Colon (tissue), 2 donors: Measurements from ENCODE around the gene PRKCZ.
"Not testable (repeated sequence)": the region's sequence is repeated elsewhere in the genome, so short reads cannot be mapped to it uniquely, and the experiment has no call there.

Experiments used
- FAIRE-seq: peaks from 2 replicates; lab custom pipeline; 2012; peaks lifted over from hg19 to GRCh38; lab: Jason Lieb, UNC
- donor health status: control.
- donor health status: control.

Gene PRKCZ

GRCh38 chr1:2121101-2121691 lies 71.0 kb downstream of the PRKCZ start:
- FAIRE-seq: no peak

GRCh38 chr1:2121794-2122193 lies 71.6 kb downstream of the PRKCZ start:
- not testable (repeated sequence) for FAIRE-seq

GRCh38 chr1:2124446-2125198 lies 74.4 kb downstream of the PRKCZ start:
- FAIRE-seq: no peak

GRCh38 chr1:2125350-2126211 lies 75.4 kb downstream of the PRKCZ start:
- no peak for FAIRE-seq

DNA sequence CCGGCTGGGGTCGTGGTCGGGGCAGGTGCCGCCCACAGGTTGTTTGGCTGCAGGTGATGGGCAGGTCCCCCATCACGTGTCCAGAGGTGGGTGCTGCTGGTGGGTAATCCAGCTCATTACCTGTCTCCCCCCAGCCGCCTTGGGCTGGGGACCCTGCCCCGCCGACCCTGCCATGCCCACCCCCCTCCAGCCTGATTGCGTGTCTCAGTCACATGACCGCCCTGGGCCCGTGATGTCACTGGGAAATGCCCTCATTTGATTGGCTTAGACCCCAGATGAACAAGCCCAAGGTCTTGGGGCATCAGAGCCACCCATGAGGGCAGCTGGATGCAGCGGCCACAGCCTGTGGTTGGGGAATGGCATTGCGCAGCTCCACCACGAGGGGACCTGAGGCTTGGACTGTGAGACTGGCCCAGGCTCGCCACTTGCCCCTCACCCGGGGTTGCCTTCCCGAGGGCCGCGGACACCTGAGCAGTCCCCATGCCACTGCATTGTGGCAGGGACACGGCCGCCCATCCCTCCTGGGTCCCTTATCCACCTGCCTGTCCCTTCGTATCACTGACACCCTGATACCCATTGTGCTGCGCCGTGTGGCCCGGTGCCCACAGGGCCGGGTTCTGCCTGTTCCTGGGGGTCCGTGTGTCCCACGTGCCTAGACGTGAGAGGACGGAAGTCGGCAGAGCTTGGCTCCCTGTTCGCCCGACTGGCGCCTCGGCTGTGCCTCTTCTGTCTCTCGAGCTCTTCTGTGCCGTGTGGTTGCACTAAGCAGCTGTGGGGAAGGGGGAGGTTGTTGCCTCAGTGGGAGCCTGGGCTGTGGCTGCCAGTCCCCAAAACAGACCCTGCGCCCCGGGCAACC lies 76.3 kb downstream of the PRKCZ start:
- no peak for FAIRE-seq

GRCh38 chr1:2127187-2128145 lies 77.3 kb downstream of the PRKCZ start:
- no peak for FAIRE-seq

DNA sequence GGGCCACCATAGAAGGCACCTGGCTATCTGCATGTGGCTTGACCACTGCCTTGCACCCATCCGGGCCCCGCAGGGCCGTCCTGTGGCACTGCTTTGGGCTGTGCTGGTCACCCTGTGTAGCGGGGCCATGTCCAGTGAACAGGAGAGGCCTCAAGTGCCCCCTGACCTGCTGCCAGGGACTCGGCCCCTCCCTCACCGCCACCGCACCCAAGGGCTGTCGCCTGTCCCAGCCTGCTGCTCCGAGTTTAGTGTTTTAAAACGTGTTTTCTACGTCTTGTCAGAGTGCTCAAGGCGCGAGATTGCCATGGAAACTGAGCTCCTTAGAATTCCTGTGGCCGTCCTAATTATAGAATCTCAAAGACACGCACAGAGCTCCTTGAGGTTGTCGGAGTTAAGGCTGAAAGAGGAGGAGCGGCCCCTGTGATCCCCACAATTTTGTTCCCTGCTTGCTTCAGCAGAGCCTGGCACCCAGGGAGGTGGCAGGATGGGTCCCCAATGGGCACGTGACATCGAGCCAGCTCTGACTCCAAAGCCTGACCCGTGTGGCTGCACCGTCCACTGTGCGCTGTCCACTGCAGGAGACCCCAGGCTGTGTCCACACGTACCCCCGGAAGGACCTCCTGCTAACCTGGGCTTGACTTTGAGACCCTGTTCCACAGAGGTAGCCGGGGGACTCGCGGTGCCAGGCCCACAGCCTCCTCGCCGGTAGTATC lies 78.1 kb downstream of the PRKCZ start:
- FAIRE-seq: no peak

DNA sequence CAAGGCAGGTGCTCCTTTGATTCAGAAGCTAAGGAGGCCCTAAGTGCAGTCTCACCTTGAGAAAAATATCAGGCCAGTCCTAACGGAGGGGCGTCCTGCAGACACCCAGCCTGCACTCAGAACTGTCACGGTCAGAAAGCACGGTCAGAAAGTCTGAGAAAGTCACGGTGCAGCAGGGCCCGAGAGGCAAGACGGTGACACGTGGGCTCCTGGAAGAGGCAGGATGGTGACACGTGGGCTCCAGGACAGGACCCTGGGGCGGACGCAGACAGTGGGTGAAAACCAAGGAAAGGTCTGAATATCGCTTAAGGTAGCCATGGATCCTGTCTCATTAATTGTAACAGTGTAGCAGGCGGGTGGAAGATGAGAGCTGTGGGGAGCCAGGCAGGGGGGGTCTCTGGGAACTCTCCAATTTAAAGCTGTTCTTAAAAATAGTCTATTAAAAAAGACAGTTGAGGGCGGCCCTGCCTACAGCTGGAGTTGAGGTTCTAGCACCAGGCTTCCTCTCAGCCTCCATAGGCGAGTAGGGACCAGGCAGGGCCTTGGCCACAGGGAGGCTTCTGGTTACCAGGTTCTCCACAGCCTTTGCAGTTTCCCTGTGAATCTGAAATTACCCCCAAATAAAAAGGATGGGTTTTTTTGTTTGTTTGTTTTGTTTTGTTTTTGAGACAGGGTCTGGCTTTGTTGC lies 79.2 kb downstream of the PRKCZ start:
- FAIRE-seq: no peak

- FAIRE-seq: no peak
Measured at GRCh38 chr1:2130156-2130555, 79.9 kb downstream of the PRKCZ start.

DNA sequence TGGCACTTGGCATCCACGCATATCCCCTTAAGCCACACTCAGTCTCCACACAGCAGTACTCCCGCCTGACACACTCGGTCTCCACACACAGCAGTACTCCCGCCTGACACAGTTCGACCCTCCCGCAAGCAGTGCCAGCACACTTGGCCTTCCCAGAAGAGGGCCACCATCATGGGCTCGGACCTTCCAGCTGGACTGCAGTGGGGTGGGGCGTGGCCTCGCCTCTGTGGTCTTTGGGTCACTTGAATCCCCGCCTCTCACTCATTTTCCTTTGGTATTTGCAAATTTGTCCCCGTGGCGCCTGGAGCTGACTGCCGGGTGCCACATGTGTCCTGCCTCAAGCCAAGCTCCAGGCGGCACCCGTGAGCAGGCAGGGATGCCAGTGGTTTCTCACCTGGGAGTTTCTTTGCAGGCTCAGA lies 80.7 kb downstream of the PRKCZ start:
- FAIRE-seq: no peak

DNA sequence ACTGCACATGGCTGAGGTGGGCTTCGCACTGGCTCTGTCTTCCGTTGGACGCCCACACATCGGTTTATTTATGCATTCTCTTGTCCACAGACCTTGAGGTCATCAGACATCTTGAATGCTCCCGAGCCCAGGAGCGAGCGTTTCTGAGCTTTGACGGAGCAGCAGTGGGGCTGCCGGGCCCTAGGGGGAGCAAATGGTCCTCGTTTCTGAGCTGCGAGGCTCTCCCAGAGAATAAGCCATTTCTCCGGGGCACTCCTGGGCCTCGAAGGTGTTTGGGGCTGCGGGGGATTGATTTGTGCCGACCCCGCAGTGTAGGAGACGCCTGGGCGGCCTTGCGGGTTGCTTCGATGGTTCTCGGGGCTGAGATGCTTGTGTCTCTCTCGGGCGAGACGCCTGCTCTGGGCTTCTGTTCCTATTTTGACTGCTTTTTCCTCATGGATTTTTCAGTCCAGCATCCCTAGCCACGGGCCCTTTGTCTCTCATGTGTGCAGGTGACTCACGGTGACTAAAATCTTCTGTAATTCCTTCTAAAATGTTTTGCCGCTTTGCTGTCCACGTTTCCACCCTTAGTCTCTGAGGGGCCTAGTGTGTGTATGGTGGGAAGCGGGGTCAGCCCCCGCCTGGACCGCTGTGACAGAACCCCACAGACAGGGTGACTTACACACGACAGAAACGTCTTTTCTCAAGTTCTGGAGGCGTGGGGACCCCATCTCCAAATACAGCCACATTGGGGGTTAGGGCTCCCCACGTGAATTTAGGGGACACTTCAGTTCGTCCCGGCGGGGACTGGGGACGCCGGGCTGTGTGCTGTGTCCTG lies 82.2 kb downstream of the PRKCZ start:
- FAIRE-seq: no peak

DNA sequence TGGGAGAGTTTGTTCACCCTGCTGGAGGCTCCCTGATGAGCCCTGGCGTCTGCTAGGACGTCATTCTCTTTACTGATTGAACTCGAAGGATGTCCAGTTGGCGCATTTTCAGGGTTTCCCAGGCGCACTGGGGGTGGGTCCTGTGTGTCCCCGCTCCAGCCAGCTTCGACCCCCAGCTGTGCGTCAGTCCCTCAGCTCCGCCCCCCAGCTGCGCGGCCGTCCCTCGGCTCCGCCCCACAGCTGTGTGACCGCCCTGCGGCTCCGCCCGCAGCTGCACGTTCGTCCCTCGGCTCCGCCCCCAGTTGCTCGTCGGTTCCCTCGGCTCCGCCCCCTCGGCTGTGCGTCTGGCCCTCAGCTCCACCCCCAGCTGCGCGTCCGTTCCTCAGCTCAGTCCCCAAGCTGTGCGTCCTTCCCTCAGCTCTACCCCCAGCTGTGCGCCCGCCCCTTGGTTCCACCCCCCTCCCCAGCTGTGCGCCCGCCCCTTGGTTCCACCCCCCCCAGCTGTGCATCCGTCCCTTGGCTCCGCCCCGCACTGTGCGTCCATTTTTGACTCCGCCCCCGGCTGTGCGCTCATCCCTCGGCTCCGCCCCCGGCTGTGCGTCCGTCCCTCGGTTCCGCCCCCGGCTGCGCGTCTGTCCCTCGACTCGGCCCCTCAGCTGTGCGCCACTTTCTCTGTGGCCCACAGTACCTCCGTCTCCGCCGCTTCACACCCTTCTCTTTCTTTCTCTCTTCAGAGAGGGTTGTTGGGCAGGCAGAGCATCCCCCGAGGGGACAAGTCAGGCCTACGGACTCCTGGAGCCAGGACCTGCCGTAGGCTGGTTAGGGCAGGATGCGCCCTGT lies 83.0 kb downstream of the PRKCZ start:
- no peak for FAIRE-seq

GRCh38 chr1:2133879-2134215 lies 83.6 kb downstream of the PRKCZ start:
- no peak for FAIRE-seq

- FAIRE-seq: no peak
Measured at GRCh38 chr1:2134266-2134620, 84.0 kb downstream of the PRKCZ start.

DNA sequence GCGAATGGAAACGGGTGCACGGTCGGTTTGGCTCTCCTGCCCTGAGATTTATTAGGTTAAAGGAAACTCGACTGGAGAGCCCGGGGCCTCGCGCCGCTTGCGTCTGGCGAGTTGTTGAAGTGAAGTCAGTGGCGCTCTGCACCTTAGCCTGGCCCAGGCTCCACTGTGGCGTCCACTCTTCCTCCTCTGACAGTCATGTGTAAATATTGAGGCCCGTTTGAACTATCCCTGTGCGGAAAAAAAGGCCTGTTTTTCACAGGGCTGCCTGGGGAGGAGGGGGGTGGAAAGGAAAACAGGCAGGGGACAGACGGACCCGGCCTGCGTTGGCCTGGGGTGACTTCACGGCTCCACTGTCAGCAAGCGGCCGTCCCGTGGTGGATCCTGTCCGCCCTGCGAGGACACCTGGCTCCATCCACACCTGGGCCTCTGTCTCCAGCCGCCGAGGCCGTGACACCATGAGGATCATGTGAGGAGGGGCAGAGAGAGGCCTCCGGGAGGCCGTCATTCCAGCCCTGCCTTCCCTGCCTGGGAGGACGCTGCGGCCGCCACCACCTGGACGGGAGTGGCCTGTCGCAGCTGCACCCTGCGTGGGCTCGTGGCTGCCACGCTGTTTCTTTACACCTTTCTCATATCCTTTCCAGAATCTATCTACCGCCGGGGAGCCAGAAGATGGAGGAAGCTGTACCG lies 84.6 kb downstream of the PRKCZ start:
- no peak for FAIRE-seq

DNA sequence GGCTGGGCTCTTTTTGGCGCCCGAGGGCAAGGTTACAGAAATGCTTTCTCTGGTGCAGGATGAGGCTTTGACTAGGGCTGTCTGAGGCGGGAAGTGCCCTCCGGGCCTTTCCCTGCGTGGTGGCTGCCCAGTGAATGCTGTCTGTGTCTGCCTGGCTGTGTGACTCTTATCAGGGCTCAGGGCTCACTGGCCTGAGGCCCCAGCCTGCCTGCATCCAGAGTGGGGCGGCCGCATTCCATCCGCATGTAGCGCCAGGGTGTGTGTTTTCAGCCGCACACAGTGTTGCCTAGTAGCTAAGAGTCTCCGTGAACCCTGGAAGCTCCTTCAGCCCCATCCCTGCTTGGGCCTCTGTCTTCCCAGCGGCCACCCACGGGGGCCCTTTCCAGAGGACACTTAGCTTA lies 85.2 kb downstream of the PRKCZ start:
- no peak for FAIRE-seq

DNA sequence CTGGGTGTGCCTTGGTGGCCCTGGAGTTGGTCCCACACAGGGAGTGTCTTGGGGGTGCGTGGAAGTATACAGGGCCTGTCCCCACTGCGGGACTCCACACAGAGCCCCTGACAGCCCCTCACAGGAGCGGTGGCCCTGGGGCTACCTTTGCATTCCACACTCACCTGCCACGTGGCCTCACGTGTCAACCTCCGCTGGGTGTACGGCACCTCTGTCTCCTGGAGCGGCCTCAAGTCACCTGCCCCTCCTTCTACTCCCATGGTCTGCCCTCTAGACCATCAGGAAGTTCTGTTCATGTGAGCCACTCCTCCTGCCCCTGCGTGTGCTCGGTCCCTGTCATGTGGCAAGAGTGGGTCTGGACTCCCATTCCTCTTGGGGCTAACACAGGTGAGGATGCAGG lies 85.7 kb downstream of the PRKCZ start:
- FAIRE-seq: no peak
